Measurements from ENCODE around the gene PCYT1A. TPM values are rescaled to one million over a fixed set of nuclear protein-coding genes. Genes with fewer than 3 reads are reported as not detected.

Gene PCYT1A
- total and polyA plus RNA-seq, 4 experiments from 2014 or later, result 11.0 to 73.7 (median 47.8) TPM

- H3K4me3 ChIP-seq (ENCODE audit: low read length in 2 of 2), result no peak overlapping the region
- no peaks in the 10 kb centered on the region for H3K27me3 Mint-ChIP-seq
- no peak overlapping the region for H3K4me3 Mint-ChIP-seq
- DNase-seq, result no peak
- intact Hi-C loops (cut with micrococcal nuclease), result loop anchor here (10.0 kb wide), 1 partner anchor 344 kb away; no protein-coding TSS in a partner anchor
- peak overlapping the region in 1 of 7 donors; percentile 40 for H3K27ac Mint-ChIP-seq
- H3K9me3 Mint-ChIP-seq, result no peaks in the 10 kb centered on the region
- no peaks in the 10 kb centered on the region for H3K36me3 ChIP-seq (ENCODE audit: insufficient read depth, low read length)
- POLR2A ChIA-PET (ENCODE audit: partially characterized antibody), result interaction anchor here (1.1 to 2.0 kb wide), 3 partner anchors 19 to 118 kb away, joined by 3 to 7 read pairs (median 4); no protein-coding TSS in a partner anchor
- H3K27me3 ChIP-seq (ENCODE audit: insufficient read depth, low read length), result no peaks in the 10 kb centered on the region
- CTCF ChIA-PET (ENCODE audit: partially characterized antibody), result interaction anchor here (0.9 to 15.5 kb wide), 2 partner anchors 125 to 321 kb away, joined by 3 to 569 read pairs; no protein-coding TSS in a partner anchor
- no peaks in the 10 kb centered on the region for H3K36me3 Mint-ChIP-seq
- no peaks in the 10 kb centered on the region for H3K9me3 ChIP-seq (ENCODE audit: control insufficient read depth in 1 of 2, low read length in 2 of 2)
- H3K4me1 ChIP-seq (ENCODE audit: insufficient read depth, low read length), result peaks cover 18% of the 10 kb centered on the region
- H3K27ac ChIP-seq (ENCODE audit: low read depth, low read length), result no peak overlapping the region
- peaks cover 0 to 27% (median 3%) of the 10 kb centered on the region in 4 donors for H3K4me1 Mint-ChIP-seq
Measured at GRCh38 chr3:196198771-196199753, 88.5 kb downstream of the PCYT1A start.

- no peaks in the 10 kb centered on the region for H3K9me3 ChIP-seq (ENCODE audit: control insufficient read depth in 1 of 2, low read length in 2 of 2)
- ChIA-PET POLR2A (ENCODE audit: partially characterized antibody) (interaction anchor here (1.1 to 2.7 kb wide), 4 partner anchors 18 to 125 kb away, joined by 3 to 32 read pairs (median 6); no protein-coding TSS in a partner anchor), CTCF (ENCODE audit: partially characterized antibody) (interaction anchor here (1.4 to 15.5 kb wide), 2 partner anchors 21 to 124 kb away, joined by 7 to 569 read pairs; no protein-coding TSS in a partner anchor)
- no peaks in the 10 kb centered on the region for H3K27me3 ChIP-seq (ENCODE audit: insufficient read depth, low read length)
- peaks cover 1 to 32% (median 5%) of the 10 kb centered on the region in 4 donors for H3K4me1 Mint-ChIP-seq
- intact Hi-C loops (cut with micrococcal nuclease), result loop anchor here (10.0 kb wide), 1 partner anchor 343 kb away; no protein-coding TSS in a partner anchor
- H3K4me3 Mint-ChIP-seq, result no peak overlapping the region
- H3K36me3 Mint-ChIP-seq, result no peaks in the 10 kb centered on the region
- peaks cover 23% of the 10 kb centered on the region for H3K4me1 ChIP-seq (ENCODE audit: insufficient read depth, low read length)
- H3K36me3 ChIP-seq (ENCODE audit: insufficient read depth, low read length), result no peaks in the 10 kb centered on the region
- no peak for DNase-seq
- no peaks in the 10 kb centered on the region for H3K27me3 Mint-ChIP-seq
- H3K27ac Mint-ChIP-seq, result no peak overlapping the region
- no peaks in the 10 kb centered on the region for H3K9me3 Mint-ChIP-seq
- H3K27ac ChIP-seq (ENCODE audit: low read depth, low read length), result no peak overlapping the region
- H3K4me3 ChIP-seq (ENCODE audit: low read length in 2 of 2), result no peak overlapping the region
Measured at GRCh38 chr3:196198081-196198675, 89.3 kb downstream of the PCYT1A start.

GRCh38 chr3:196197524-196197923, 90.0 kb downstream of the PCYT1A start:
- peaks cover 30% of the 10 kb centered on the region for H3K4me1 ChIP-seq (ENCODE audit: insufficient read depth, low read length)
- Mint-ChIP-seq H3K4me1 (peaks cover 5 to 39% (median 12%) of the 10 kb centered on the region in 4 donors), H3K4me3 (no peak overlapping the region), H3K9me3 (no peaks in the 10 kb centered on the region), H3K27me3 (no peaks in the 10 kb centered on the region), H3K27ac (no peak overlapping the region), H3K36me3 (no peaks in the 10 kb centered on the region)
- no peaks in the 10 kb centered on the region for H3K36me3 ChIP-seq (ENCODE audit: insufficient read depth, low read length)
- H3K27me3 ChIP-seq (ENCODE audit: insufficient read depth, low read length), result no peaks in the 10 kb centered on the region
- H3K4me3 ChIP-seq (ENCODE audit: low read length in 2 of 2), result no peak overlapping the region
- no peak for DNase-seq
- ChIA-PET CTCF (ENCODE audit: partially characterized antibody) (interaction anchor here (1.1 to 15.5 kb wide), 10 partner anchors 9 to 133 kb away, joined by 3 to 569 read pairs (median 7); no protein-coding TSS in a partner anchor), POLR2A (ENCODE audit: partially characterized antibody) (interaction anchor here (1.3 to 2.7 kb wide), 4 partner anchors 18 to 125 kb away, joined by 3 to 32 read pairs (median 10); no protein-coding TSS in a partner anchor)
- H3K27ac ChIP-seq (ENCODE audit: low read depth, low read length), result no peak overlapping the region
- intact Hi-C loops (cut with micrococcal nuclease), result loop anchor here (10.0 kb wide), 1 partner anchor 343 kb away; no protein-coding TSS in a partner anchor
- no peaks in the 10 kb centered on the region for H3K9me3 ChIP-seq (ENCODE audit: control insufficient read depth in 1 of 2, low read length in 2 of 2)

- Mint-ChIP-seq H3K4me1 (peaks cover 12 to 50% (median 20%) of the 10 kb centered on the region in 4 donors), H3K27me3 (no peaks in the 10 kb centered on the region), H3K36me3 (peaks cover 0 to 1% of the 10 kb centered on the region in 2 donors), H3K4me3 (no peak overlapping the region), H3K9me3 (no peaks in the 10 kb centered on the region), H3K27ac (peak overlapping the region in 5 of 7 donors; percentile 6 to 73 (median 36))
- no peak for DNase-seq
- Histone ChIP-seq H3K4me1 (ENCODE audit: insufficient read depth, low read length) (peaks cover 44% of the 10 kb centered on the region), H3K9me3 (ENCODE audit: control insufficient read depth in 1 of 2, low read length in 2 of 2) (no peaks in the 10 kb centered on the region), H3K4me3 (ENCODE audit: low read length in 2 of 2) (no peak overlapping the region), H3K27me3 (ENCODE audit: insufficient read depth, low read length) (no peaks in the 10 kb centered on the region), H3K36me3 (ENCODE audit: insufficient read depth, low read length) (no peaks in the 10 kb centered on the region), H3K27ac (ENCODE audit: low read depth, low read length) (peak overlapping the region; percentile 18)
- POLR2A ChIA-PET (ENCODE audit: partially characterized antibody), result interaction anchor here (1.0 to 2.7 kb wide), 9 partner anchors 9 to 135 kb away, joined by 3 to 32 read pairs (median 5); no protein-coding TSS in a partner anchor
- intact Hi-C loops (cut with micrococcal nuclease), result loop anchor here (1.0 to 10.0 kb wide), 3 partner anchors 16 to 341 kb away; no protein-coding TSS in a partner anchor
- CTCF ChIA-PET (ENCODE audit: partially characterized antibody), result interaction anchor here (0.9 to 15.5 kb wide), 10 partner anchors 8 to 346 kb away, joined by 3 to 569 read pairs (median 6); no protein-coding TSS in a partner anchor
Measured at GRCh38 chr3:196195664-196196265, 91.8 kb downstream of the PCYT1A start.

- Histone ChIP-seq H3K27me3 (ENCODE audit: insufficient read depth, low read length) (no peaks in the 10 kb centered on the region), H3K4me1 (ENCODE audit: insufficient read depth, low read length) (peaks cover 44% of the 10 kb centered on the region), H3K9me3 (ENCODE audit: control insufficient read depth in 1 of 2, low read length in 2 of 2) (no peaks in the 10 kb centered on the region), H3K27ac (ENCODE audit: low read depth, low read length) (no peak overlapping the region), H3K4me3 (ENCODE audit: low read length in 2 of 2) (no peak overlapping the region), H3K36me3 (ENCODE audit: insufficient read depth, low read length) (no peaks in the 10 kb centered on the region)
- peaks cover 0 to 1% of the 10 kb centered on the region in 2 donors for H3K36me3 Mint-ChIP-seq
- H3K27ac Mint-ChIP-seq, result peak overlapping the region in 3 of 7 donors; percentile 16 to 73 (median 24)
- peaks cover 12 to 54% (median 20%) of the 10 kb centered on the region in 4 donors for H3K4me1 Mint-ChIP-seq
- POLR2A ChIA-PET (ENCODE audit: partially characterized antibody), result interaction anchor here (0.7 to 4.3 kb wide), 5 partner anchors 14 to 124 kb away, joined by 3 to 70 read pairs (median 4); no protein-coding TSS in a partner anchor
- intact Hi-C loops (cut with micrococcal nuclease), result loop anchor here (10.0 kb wide), 1 partner anchor 340 kb away; no protein-coding TSS in a partner anchor
- CTCF ChIA-PET (ENCODE audit: partially characterized antibody), result interaction anchor here (1.2 to 15.5 kb wide), 3 partner anchors 15 to 344 kb away, joined by 3 to 569 read pairs (median 4); no protein-coding TSS in a partner anchor
- DNase-seq, result no peak
- no peaks in the 10 kb centered on the region for H3K27me3 Mint-ChIP-seq
- H3K4me3 Mint-ChIP-seq, result peak overlapping the region in 1 of 8 donors; percentile 30
- H3K9me3 Mint-ChIP-seq, result no peaks in the 10 kb centered on the region
Measured at GRCh38 chr3:196194542-196194915, 93.0 kb downstream of the PCYT1A start.

- Mint-ChIP-seq H3K36me3 (peaks cover 0 to 1% of the 10 kb centered on the region in 2 donors), H3K9me3 (no peaks in the 10 kb centered on the region), H3K27ac (peak overlapping the region in 5 of 7 donors; percentile 95 to 98 (median 96)), H3K4me3 (no peak overlapping the region), H3K4me1 (peaks cover 12 to 51% (median 20%) of the 10 kb centered on the region in 4 donors), H3K27me3 (no peaks in the 10 kb centered on the region)
- no peak overlapping the region for H3K4me3 ChIP-seq (ENCODE audit: low read length in 2 of 2)
- H3K27ac ChIP-seq (ENCODE audit: low read depth, low read length), result peak overlapping the region; percentile 75
- H3K4me1 ChIP-seq (ENCODE audit: insufficient read depth, low read length), result peaks cover 44% of the 10 kb centered on the region
- intact Hi-C loops (cut with micrococcal nuclease), result loop anchor here (10.0 kb wide), 1 partner anchor 339 kb away; no protein-coding TSS in a partner anchor
- ChIA-PET POLR2A (ENCODE audit: partially characterized antibody) (interaction anchor here (1.2 to 4.3 kb wide), 5 partner anchors 13 to 124 kb away, joined by 3 to 70 read pairs (median 7); partner anchors contain the start of gene TFRC), CTCF (ENCODE audit: partially characterized antibody) (interaction anchor here (1.2 to 15.5 kb wide), 3 partner anchors 14 to 344 kb away, joined by 3 to 569 read pairs (median 4); no protein-coding TSS in a partner anchor)
- H3K27me3 ChIP-seq (ENCODE audit: insufficient read depth, low read length), result no peaks in the 10 kb centered on the region
- DNase-seq, result no peak
- no peaks in the 10 kb centered on the region for H3K36me3 ChIP-seq (ENCODE audit: insufficient read depth, low read length)
- H3K9me3 ChIP-seq (ENCODE audit: control insufficient read depth in 1 of 2, low read length in 2 of 2), result no peaks in the 10 kb centered on the region
Measured at GRCh38 chr3:196193736-196194541, 93.6 kb downstream of the PCYT1A start.
